ENCODE results near the gene MEF2D.

The MEF2D gene

GRCh38 chr1:156448134-156448967 is 52.2 kb downstream of the MEF2D start:
- H3K36me3 Mint-ChIP-seq (ENCODE audit: insufficient read depth), result no peaks in the 10 kb centered on the region
- H3K27ac Mint-ChIP-seq (ENCODE audit: low read depth), result no peak overlapping the region
- no peaks in the 10 kb centered on the region for H3K9me3 Mint-ChIP-seq
- peaks cover 34% of the 10 kb centered on the region for H3K27me3 Mint-ChIP-seq
- peaks cover 9% of the 10 kb centered on the region for H3K4me1 Mint-ChIP-seq
- DNase-seq (ENCODE audit: low spot score in 2 of 2), result no peak
- no peak overlapping the region for H3K4me3 Mint-ChIP-seq
- no peak for ATAC-seq (replicated peaks; ENCODE audit: extremely low read depth, poor library complexity, severe bottlenecking)

DNA sequence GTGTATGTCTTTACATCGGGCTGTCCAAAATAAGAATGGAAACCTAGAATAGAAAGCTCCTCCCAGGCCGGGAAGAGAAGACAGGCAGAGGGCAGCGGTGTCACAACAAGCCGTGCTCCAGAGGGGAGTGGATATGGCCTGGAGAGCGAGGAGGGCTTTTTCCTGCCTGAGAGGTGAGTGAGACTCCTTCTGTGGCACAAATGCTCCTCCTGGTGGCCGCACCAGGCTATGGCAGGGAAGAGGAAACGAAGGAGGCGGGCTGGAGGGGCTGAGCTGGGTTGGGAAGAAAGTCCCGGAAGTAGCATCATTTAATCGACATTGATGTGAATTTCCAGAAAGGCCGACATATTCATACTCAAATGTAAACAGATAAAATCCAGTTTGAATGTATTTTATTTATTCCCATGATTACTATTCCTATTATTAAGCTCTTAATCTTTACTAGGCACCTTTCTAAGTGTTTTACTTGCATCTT is 54.7 kb downstream of the MEF2D start:
- H3K36me3 Mint-ChIP-seq (ENCODE audit: insufficient read depth), result no peaks in the 10 kb centered on the region
- H3K27ac Mint-ChIP-seq (ENCODE audit: low read depth), result no peak overlapping the region
- ATAC-seq (replicated peaks; ENCODE audit: extremely low read depth, poor library complexity, severe bottlenecking) (peak; percentile 54), DNase-seq (ENCODE audit: low spot score in 2 of 2) (peak; percentile 64 to 67)
- peaks cover 57% of the 10 kb centered on the region for H3K27me3 Mint-ChIP-seq
- no peaks in the 10 kb centered on the region for H3K9me3 Mint-ChIP-seq
- peaks cover 9% of the 10 kb centered on the region for H3K4me1 Mint-ChIP-seq
- H3K4me3 Mint-ChIP-seq, result no peak overlapping the region

- Mint-ChIP-seq H3K9me3 (no peaks in the 10 kb centered on the region), H3K27me3 (peaks cover 70% of the 10 kb centered on the region), H3K36me3 (ENCODE audit: insufficient read depth) (no peaks in the 10 kb centered on the region), H3K4me1 (peaks cover 9% of the 10 kb centered on the region), H3K27ac (ENCODE audit: low read depth) (no peak overlapping the region), H3K4me3 (no peak overlapping the region)
- DNase-seq (ENCODE audit: low spot score in 2 of 2) (no peak), ATAC-seq (replicated peaks; ENCODE audit: extremely low read depth, poor library complexity, severe bottlenecking) (no peak)
Measured at GRCh38 chr1:156444407-156445001, 56.1 kb downstream of the MEF2D start.

- ATAC-seq (replicated peaks; ENCODE audit: extremely low read depth, poor library complexity, severe bottlenecking) (no peak), DNase-seq (ENCODE audit: low spot score in 2 of 2) (no peak)
- H3K4me3 Mint-ChIP-seq, result no peak overlapping the region
- H3K36me3 Mint-ChIP-seq (ENCODE audit: insufficient read depth), result no peaks in the 10 kb centered on the region
- H3K27me3 Mint-ChIP-seq, result peaks cover 82% of the 10 kb centered on the region
- no peaks in the 10 kb centered on the region for H3K9me3 Mint-ChIP-seq
- H3K27ac Mint-ChIP-seq (ENCODE audit: low read depth), result no peak overlapping the region
- H3K4me1 Mint-ChIP-seq, result peaks cover 13% of the 10 kb centered on the region
Measured at GRCh38 chr1:156443286-156443685, 57.3 kb downstream of the MEF2D start.

DNA sequence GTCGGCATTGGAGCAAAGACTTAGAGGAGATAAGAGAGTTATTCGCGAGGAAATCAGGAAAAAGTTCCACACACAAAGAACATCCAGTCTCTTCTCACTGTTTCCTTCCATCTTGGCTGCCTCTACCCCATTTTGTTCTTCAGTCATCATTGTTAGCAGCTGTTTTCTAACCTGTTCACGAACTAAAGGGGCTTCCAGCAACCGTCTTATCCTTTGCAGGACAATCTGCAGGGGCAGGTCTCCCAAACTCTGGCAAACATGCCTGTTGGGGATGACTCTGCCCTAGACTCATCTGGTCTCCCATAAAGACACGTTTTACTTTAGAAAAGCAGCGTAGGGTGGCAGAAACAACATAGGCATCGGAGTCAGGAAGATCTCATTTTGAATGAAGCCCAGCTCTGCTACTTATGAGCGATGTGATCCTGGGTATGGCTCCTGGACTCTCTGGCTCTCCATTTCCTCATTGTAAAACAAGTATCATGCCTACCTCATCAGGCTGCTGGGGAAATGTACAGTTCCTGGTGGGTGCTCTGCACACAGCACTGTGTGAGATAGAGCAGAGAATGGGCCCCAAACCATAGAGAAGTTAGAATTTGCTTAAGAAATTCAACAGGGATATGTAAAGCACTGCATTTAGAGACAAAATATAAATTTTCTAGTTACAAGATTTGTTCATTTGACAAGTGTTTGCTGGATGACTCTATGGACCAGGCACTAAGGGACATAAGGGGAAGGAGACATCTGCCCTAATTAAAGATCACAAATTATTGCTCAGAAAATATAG is 59.7 kb downstream of the MEF2D start:
- H3K36me3 Mint-ChIP-seq (ENCODE audit: insufficient read depth), result no peaks in the 10 kb centered on the region
- H3K9me3 Mint-ChIP-seq, result no peaks in the 10 kb centered on the region
- ATAC-seq (replicated peaks; ENCODE audit: extremely low read depth, poor library complexity, severe bottlenecking) (no peak), DNase-seq (ENCODE audit: low spot score in 2 of 2) (no peak)
- H3K27me3 Mint-ChIP-seq, result peaks cover 94% of the 10 kb centered on the region
- peaks cover 18% of the 10 kb centered on the region for H3K4me1 Mint-ChIP-seq
- no peak overlapping the region for H3K4me3 Mint-ChIP-seq
- H3K27ac Mint-ChIP-seq (ENCODE audit: low read depth), result no peak overlapping the region

DNA sequence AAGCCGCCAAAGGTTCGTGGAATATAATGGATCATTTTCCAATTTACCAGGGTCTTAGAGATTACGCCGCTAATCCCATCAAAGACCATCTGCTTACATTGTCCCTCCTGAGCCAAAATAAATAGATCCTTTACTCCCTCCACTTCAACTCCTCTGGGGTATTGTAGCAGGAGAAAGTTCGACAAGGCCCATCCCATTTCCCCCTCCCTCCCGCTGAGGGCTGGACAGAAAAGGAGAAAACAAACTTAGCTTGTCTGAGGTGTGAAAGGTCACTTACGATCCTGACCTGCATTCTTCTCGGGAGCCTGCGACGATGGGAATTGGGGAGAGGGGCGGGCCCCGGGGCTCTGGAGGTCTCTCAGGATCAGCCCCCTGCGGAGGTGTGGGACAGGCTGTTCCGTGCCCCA is 60.8 kb downstream of the MEF2D start:
- H3K27me3 Mint-ChIP-seq, result peaks cover 96% of the 10 kb centered on the region
- H3K9me3 Mint-ChIP-seq, result no peaks in the 10 kb centered on the region
- H3K4me3 Mint-ChIP-seq, result no peak overlapping the region
- peaks cover 24% of the 10 kb centered on the region for H3K4me1 Mint-ChIP-seq
- H3K27ac Mint-ChIP-seq (ENCODE audit: low read depth), result no peak overlapping the region
- ATAC-seq (replicated peaks; ENCODE audit: extremely low read depth, poor library complexity, severe bottlenecking) (no peak), DNase-seq (ENCODE audit: low spot score in 2 of 2) (no peak)
- no peaks in the 10 kb centered on the region for H3K36me3 Mint-ChIP-seq (ENCODE audit: insufficient read depth)

DNA sequence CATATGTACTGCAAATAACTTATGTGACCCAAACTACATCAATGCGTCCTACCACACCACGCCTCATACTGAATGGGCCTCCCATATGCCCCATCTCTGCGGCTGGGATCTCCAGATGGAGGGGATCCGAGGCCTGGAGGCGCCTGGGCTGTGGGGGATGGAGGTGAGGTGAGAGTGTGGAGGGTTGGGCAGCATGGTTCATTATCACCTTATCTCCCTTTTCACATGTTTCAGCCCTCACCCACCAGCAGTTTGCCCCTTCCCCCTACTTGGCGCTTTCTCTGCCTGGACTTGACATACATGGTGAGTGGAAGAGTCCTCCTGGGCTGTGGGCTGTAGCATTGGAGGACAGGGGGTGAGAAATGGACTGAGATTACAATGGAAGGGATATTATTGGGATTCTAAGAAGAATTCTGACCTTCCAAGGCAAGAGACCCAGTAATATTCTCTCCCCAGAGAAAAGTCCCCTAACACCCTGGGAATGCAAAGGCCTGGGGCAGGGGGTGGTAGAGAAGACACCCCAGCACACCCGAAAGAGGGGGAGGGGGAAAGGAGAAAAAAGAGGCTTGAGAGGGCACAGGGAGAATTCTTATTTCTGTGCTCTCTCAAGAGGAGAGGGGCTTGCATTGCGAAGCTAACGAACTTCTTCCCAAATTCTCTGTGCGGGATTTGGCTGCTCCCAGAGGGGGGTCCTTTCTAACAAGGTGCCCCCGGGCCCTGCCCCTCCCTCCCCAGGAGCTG is 61.4 kb downstream of the MEF2D start:
- Mint-ChIP-seq H3K4me1 (peaks cover 24% of the 10 kb centered on the region), H3K4me3 (no peak overlapping the region), H3K27ac (ENCODE audit: low read depth) (no peak overlapping the region), H3K36me3 (ENCODE audit: insufficient read depth) (no peaks in the 10 kb centered on the region), H3K27me3 (peaks cover 96% of the 10 kb centered on the region), H3K9me3 (no peaks in the 10 kb centered on the region)
- ATAC-seq (replicated peaks; ENCODE audit: extremely low read depth, poor library complexity, severe bottlenecking) (no peak), DNase-seq (ENCODE audit: low spot score in 2 of 2) (no peak)

DNA sequence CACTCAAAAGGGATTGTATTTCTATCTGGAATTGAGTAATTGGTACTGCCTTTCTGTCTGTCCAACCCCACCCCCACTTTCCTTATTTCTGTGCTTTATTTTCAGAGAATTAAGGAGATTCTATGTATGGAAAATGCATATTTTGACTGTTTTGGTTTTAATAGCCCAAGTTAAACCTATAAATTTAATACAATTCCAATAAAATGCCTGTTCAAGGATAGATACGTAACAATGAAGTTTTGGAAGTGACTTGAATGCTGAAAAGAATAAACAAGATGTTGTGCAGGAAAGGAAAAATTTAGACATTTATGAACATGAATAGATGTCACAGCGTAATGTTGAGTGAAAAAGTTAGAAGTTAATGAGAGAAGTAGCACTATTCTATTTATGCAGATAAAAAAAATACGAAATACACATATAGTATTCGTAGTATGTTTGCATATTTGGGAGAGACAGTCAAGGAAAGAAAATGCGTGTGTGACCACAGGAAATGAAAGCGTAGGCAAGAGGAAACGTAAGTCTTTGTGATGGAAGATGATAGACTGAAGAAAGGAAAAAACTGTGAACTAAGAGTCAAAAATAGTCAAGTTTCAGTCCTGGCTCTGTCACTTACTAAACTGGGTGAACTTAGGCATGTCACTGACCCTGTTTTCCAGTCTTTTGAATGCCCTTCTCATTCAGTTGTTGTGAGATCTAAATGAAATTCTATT is 62.1 kb downstream of the MEF2D start:
- no peaks in the 10 kb centered on the region for H3K9me3 Mint-ChIP-seq
- no peaks in the 10 kb centered on the region for H3K36me3 Mint-ChIP-seq (ENCODE audit: insufficient read depth)
- no peak for DNase-seq (ENCODE audit: low spot score in 2 of 2)
- ATAC-seq (replicated peaks; ENCODE audit: extremely low read depth, poor library complexity, severe bottlenecking), result no peak
- no peak overlapping the region for H3K27ac Mint-ChIP-seq (ENCODE audit: low read depth)
- peaks cover 24% of the 10 kb centered on the region for H3K4me1 Mint-ChIP-seq
- no peak overlapping the region for H3K4me3 Mint-ChIP-seq
- H3K27me3 Mint-ChIP-seq, result peaks cover 97% of the 10 kb centered on the region

DNA sequence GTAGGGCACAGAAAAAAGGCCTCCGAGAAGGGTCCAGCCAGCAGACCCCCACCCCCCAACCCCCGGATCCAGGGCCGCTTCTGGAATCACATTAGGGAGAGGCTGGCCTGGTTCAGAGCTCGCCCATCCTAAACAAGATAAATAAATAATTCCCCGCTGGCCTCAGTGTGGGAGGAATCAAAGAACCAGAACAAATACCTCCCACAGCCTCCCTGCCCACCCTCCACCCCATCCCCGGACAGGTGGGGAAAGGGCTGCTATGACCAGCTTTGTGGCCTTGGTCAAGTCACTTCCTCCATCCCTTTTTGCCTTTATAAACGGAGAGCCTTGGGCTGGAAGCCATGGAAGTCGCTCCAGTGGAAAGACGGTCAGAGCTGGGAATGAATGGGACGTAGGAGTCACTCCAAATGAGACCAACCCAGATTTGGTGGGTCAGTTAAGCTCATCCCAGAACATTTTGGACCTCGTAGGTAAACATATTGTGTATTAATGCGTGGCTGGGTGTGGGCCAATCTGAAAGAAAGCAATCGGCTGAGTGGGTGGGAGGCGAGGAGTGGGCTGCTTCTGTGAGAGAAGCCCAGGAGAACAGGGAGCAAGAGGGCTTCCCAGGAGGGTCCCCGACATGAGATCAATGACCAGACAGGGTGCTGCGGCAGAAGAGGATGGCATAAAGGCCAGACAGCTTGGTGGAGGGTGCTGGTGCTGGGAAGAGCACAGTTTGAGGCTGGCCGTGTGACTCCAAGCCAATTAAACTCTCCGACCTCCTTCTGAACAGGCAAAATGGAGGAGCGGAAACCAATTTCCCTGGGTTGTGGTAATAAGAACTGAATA is 63.3 kb downstream of the MEF2D start:
- no peak for ATAC-seq (replicated peaks; ENCODE audit: extremely low read depth, poor library complexity, severe bottlenecking)
- Mint-ChIP-seq H3K9me3 (no peaks in the 10 kb centered on the region), H3K4me3 (no peak overlapping the region), H3K27ac (ENCODE audit: low read depth) (no peak overlapping the region), H3K27me3 (peaks cover 100% of the 10 kb centered on the region), H3K36me3 (ENCODE audit: insufficient read depth) (no peaks in the 10 kb centered on the region), H3K4me1 (peaks cover 24% of the 10 kb centered on the region)
- no peak for DNase-seq (ENCODE audit: low spot score in 2 of 2)

GRCh38 chr1:156436141-156437036 is 64.2 kb downstream of the MEF2D start:
- Mint-ChIP-seq H3K36me3 (ENCODE audit: insufficient read depth) (no peaks in the 10 kb centered on the region), H3K4me3 (peak overlapping the region; percentile 66), H3K4me1 (peaks cover 24% of the 10 kb centered on the region), H3K27me3 (peaks cover 100% of the 10 kb centered on the region), H3K27ac (ENCODE audit: low read depth) (no peak overlapping the region), H3K9me3 (no peaks in the 10 kb centered on the region)
- no peak for ATAC-seq (replicated peaks; ENCODE audit: extremely low read depth, poor library complexity, severe bottlenecking)
- DNase-seq (ENCODE audit: low spot score in 2 of 2), result no peak

Measured in central memory CD8-positive, alpha-beta T cell (primary cell).